ENCODE measurements around the gene GDF7.

- TF ChIP-seq EZH2 (IDR thresholded peaks at IDR 0.05; ENCODE audit: borderline replicate concordance, low read length) (no peak), CTCF (conservative IDR thresholded peaks at IDR 0.05 in 1 of 2, IDR thresholded peaks at IDR 0.05 in 1 of 2; ENCODE audit: extremely low read depth in 1 of 2, insufficient read depth in 1 of 2, low read depth in 1 of 2, low read length in 2 of 2) (no peak)
These were observed 31.8 kb upstream of the GDF7 start for GRCh38 chr2:20635113-20635510.
